Mesenchymal stem cell (in vitro differentiated cells and primary cell): ENCODE results near the gene EGLN2.
"Not testable (repeated sequence)": the region's sequence is repeated elsewhere in the genome, so short reads cannot be mapped to it uniquely, and the experiment has no call there.

Experiments used
- DNase-seq: peaks from one replicate; pipeline ENCODE4 v3.0.0-alpha.2; 2013
- H2AFZ ChIP-seq: one replicate; pipeline ENCODE4 v1.6.1; 2013; ENCODE audit warnings: low read depth, mild to moderate bottlenecking, control low read depth, inconsistent platforms, low read length, moderate library complexity
- H2AK5ac ChIP-seq: 2 replicates; pipeline ENCODE4 v1.6.1; 2013; ENCODE audit warnings: low read length, moderate library complexity, mild to moderate bottlenecking, inconsistent platforms; ENCODE audit not compliant: severe bottlenecking
- H2BK120ac ChIP-seq: one replicate; pipeline ENCODE4 v1.6.1; 2013; ENCODE audit warnings: low read depth, mild to moderate bottlenecking, inconsistent platforms, low read length, moderate library complexity
- H2BK12ac ChIP-seq, 2 experiments: one replicate each; pipeline ENCODE4 v1.6.1; 2013; ENCODE audit warnings: inconsistent platforms in 2 of 2, low read length in 2 of 2, mild to moderate bottlenecking in 2 of 2, moderate library complexity in 2 of 2, control low read depth in 1 of 2
- H2BK15ac ChIP-seq: one replicate; pipeline ENCODE4 v1.6.1; 2013; ENCODE audit warnings: mild to moderate bottlenecking, low read depth, inconsistent platforms; ENCODE audit not compliant: poor library complexity, severe bottlenecking
- H2BK5ac ChIP-seq: 2 replicates; pipeline ENCODE4 v1.6.1; 2013; ENCODE audit warnings: low read depth, mild to moderate bottlenecking, low read length, control low read depth, inconsistent platforms; ENCODE audit not compliant: poor library complexity, severe bottlenecking
- H3K14ac ChIP-seq, 2 experiments: one replicate each; pipeline ENCODE4 v1.6.1; 2013; ENCODE audit warnings: inconsistent platforms in 2 of 2, low read length in 2 of 2, control low read depth in 1 of 2, mild to moderate bottlenecking in 1 of 2, moderate library complexity in 1 of 2
- H3K18ac ChIP-seq, 2 experiments: one replicate each; pipeline ENCODE4 v1.6.1; 2013; ENCODE audit warnings: inconsistent platforms in 2 of 2, low read length in 2 of 2, control low read depth in 1 of 2, low read depth in 1 of 2, mild to moderate bottlenecking in 1 of 2
- H3K23ac ChIP-seq, 2 experiments: one replicate each; pipeline ENCODE4 v1.6.1; 2013; ENCODE audit warnings: inconsistent platforms in 2 of 2, low read length in 2 of 2, mild to moderate bottlenecking in 2 of 2, moderate library complexity in 2 of 2, control low read depth in 1 of 2
- H3K27ac ChIP-seq: 2 replicates; pipeline ENCODE4 v1.5.1; 2013; ENCODE audit warnings: mild to moderate bottlenecking, moderate library complexity, low read length, control low read depth, inconsistent platforms; ENCODE audit not compliant: poor library complexity, severe bottlenecking
- H3K27me3 ChIP-seq, 2 experiments: 2 replicates each; pipeline versions ENCODE4 v1.6.1 to v1.7.0; 2013; ENCODE audit warnings: low read length in 2 of 2, mild to moderate bottlenecking in 2 of 2, moderate library complexity in 2 of 2, control low read depth in 1 of 2, inconsistent platforms in 1 of 2; ENCODE audit not compliant: control insufficient read depth in 1 of 2, insufficient read depth in 1 of 2
- H3K36me3 ChIP-seq, 2 experiments: 2 replicates each; pipeline versions ENCODE4 v1.6.1 to v1.7.0; 2013; ENCODE audit warnings: low read length in 2 of 2, control low read depth in 1 of 2, inconsistent platforms in 1 of 2, low read depth in 1 of 2, mild to moderate bottlenecking in 1 of 2; ENCODE audit not compliant: insufficient read depth in 2 of 2, control insufficient read depth in 1 of 2
- H3K4ac ChIP-seq, 2 experiments: one replicate each; pipeline ENCODE4 v1.6.1; 2013; ENCODE audit warnings: inconsistent platforms in 2 of 2, low read length in 2 of 2, mild to moderate bottlenecking in 2 of 2, moderate library complexity in 2 of 2, control low read depth in 1 of 2, low read depth in 1 of 2
- H3K4me1 ChIP-seq: 2 replicates; pipeline ENCODE4 v1.6.1; 2013; ENCODE audit warnings: low read depth, low read length, control low read depth; ENCODE audit not compliant: control insufficient read depth, insufficient read depth
- H3K4me2 ChIP-seq: 2 replicates; pipeline ENCODE4 v1.6.1; 2013; ENCODE audit warnings: low read length, mild to moderate bottlenecking, inconsistent platforms; ENCODE audit not compliant: poor library complexity, severe bottlenecking
- H3K4me3 ChIP-seq, 2 experiments: 2 replicates each; pipeline versions ENCODE4 v1.5.1 to v1.7.0; 2013; ENCODE audit warnings: low read length in 2 of 2, mild to moderate bottlenecking in 2 of 2, control low read depth in 1 of 2, low read depth in 1 of 2; ENCODE audit not compliant: insufficient read depth in 1 of 2
- H3K79me1 ChIP-seq: replicated peaks from 2 replicates; pipeline ENCODE4 v1.6.1; 2013; ENCODE audit warnings: mild to moderate bottlenecking, control low read depth, low read length, inconsistent platforms; ENCODE audit not compliant: poor library complexity, severe bottlenecking
- H3K9ac ChIP-seq: 2 replicates; pipeline ENCODE4 v1.7.0; 2013; ENCODE audit warnings: mild to moderate bottlenecking, low read length, moderate library complexity
- H3K9me3 ChIP-seq: 2 replicates; pipeline ENCODE4 v1.7.0; 2013; ENCODE audit warnings: mild to moderate bottlenecking, low read length; ENCODE audit not compliant: control insufficient read depth
- H4K8ac ChIP-seq: one replicate; pipeline ENCODE4 v1.6.1; 2013; ENCODE audit warnings: inconsistent platforms, mild to moderate bottlenecking, low read length, moderate library complexity
- H4K91ac ChIP-seq: one replicate; pipeline ENCODE4 v1.6.1; 2013; ENCODE audit warnings: mild to moderate bottlenecking, low read length, inconsistent platforms
- WGBS: methylation state at CpG from one replicate; pipeline ENCODE4 v1.1.7; 2013; ENCODE audit warnings: mixed read lengths; 5-methylcytosine and 5-hydroxymethylcytosine counted together

EGLN2 gene

GRCh38 chr19:40843653-40844052, 44.7 kb downstream of the EGLN2 start:
- not testable (repeated sequence) for H3K27ac ChIP-seq, H2AFZ ChIP-seq, H2AK5ac ChIP-seq, DNase-seq, H2BK120ac ChIP-seq, H4K8ac ChIP-seq, H2BK5ac ChIP-seq, H2BK12ac ChIP-seq, H3K36me3 ChIP-seq, H3K4me1 ChIP-seq, H3K23ac ChIP-seq, H3K9me3 ChIP-seq, H3K18ac ChIP-seq, H3K4ac ChIP-seq, H3K4me2 ChIP-seq, H3K9ac ChIP-seq, H3K79me1 ChIP-seq, H3K14ac ChIP-seq, H2BK15ac ChIP-seq, H4K91ac ChIP-seq
- Histone ChIP-seq H3K4me3 (peak overlapping the region in 1 of 2 experiments; percentile 18), H3K27me3 (peaks cover 11 to 28% of the 10 kb centered on the region in 2 experiments)
- WGBS = 7% methylated on average over 9 of the region's 19 CpGs

- H3K14ac ChIP-seq, H3K4me3 ChIP-seq, H3K27ac ChIP-seq, H2BK12ac ChIP-seq, H2BK120ac ChIP-seq, DNase-seq, H2BK15ac ChIP-seq, H3K18ac ChIP-seq, H3K36me3 ChIP-seq, H3K4ac ChIP-seq, H2AFZ ChIP-seq, H3K23ac ChIP-seq, H2AK5ac ChIP-seq, H3K4me2 ChIP-seq, H3K4me1 ChIP-seq, H3K9ac ChIP-seq, H3K9me3 ChIP-seq, H2BK5ac ChIP-seq, H4K91ac ChIP-seq, H4K8ac ChIP-seq, H3K79me1 ChIP-seq: not testable (repeated sequence)
- WGBS = 77% methylated on average over 7 of the region's 8 CpGs
- peaks cover 23 to 46% of the 10 kb centered on the region in 2 experiments for H3K27me3 ChIP-seq
These were observed 47.7 kb downstream of the EGLN2 start for GRCh38 chr19:40846722-40847121.

GRCh38 chr19:40850277-40850676, 51.3 kb downstream of the EGLN2 start, which contains the start of gene CYP2A6:
CYP2A6 (minus strand) TSS chr19:40850447; CDS start chr19:40850426, 21 bp downstream.
- DNase-seq, H3K4me2 ChIP-seq, H3K4me3 ChIP-seq, H2AFZ ChIP-seq, H3K9ac ChIP-seq, H2BK5ac ChIP-seq, H2BK12ac ChIP-seq, H4K91ac ChIP-seq, H3K27ac ChIP-seq, H3K9me3 ChIP-seq, H4K8ac ChIP-seq, H2BK120ac ChIP-seq, H3K4ac ChIP-seq, H3K23ac ChIP-seq, H3K79me1 ChIP-seq, H2BK15ac ChIP-seq, H3K18ac ChIP-seq, H2AK5ac ChIP-seq, H3K14ac ChIP-seq, H3K36me3 ChIP-seq, H3K4me1 ChIP-seq: not testable (repeated sequence)
- WGBS = 93% methylated on average over 1 of the region's 3 CpGs
- peaks cover 20 to 29% of the 10 kb centered on the region in 2 experiments for H3K27me3 ChIP-seq

DNA sequence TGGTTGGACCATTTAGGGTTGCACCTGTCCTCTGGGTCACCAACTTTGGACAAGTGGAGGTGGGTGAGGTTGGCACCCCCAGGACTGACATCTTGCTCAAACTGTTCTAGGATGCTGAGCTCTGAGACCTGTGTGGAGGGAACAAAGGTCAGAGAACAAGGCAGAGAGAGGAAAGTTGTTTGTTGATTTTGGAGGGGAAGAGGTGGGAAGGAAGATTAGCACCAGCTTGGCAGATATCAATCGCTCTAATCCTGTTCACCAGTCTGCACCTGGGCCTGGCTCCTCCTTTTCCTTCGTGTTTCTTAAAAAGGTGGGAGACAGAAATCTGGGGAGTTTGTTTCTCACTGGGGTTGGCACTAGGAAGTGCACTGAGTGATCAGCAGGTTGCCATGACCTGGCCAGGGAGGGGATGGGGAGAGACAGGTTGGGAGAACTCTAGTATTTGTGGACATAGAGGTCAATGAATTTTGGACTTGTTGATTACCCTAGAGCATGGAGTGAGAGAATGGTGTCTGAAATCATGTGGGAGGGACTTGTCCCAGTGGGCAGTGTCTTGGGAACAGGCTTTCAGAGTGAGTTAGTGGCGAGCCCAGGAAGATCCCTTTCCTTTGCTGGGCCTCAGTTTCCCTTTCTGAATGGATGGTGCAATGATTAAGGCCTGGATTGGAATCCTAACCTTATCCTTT, 53.6 kb downstream of the EGLN2 start:
- not testable (repeated sequence) for H3K4ac ChIP-seq, H3K23ac ChIP-seq, H3K4me3 ChIP-seq, H2BK12ac ChIP-seq, DNase-seq, H3K79me1 ChIP-seq, H3K18ac ChIP-seq, H2BK5ac ChIP-seq, H3K4me2 ChIP-seq, H3K36me3 ChIP-seq, H3K4me1 ChIP-seq, H2AFZ ChIP-seq, H2BK120ac ChIP-seq, H3K27ac ChIP-seq, H2AK5ac ChIP-seq, H4K8ac ChIP-seq, H2BK15ac ChIP-seq, H3K14ac ChIP-seq, H3K9me3 ChIP-seq, H4K91ac ChIP-seq, H3K9ac ChIP-seq
- 75% methylated on average over 2 of the region's 3 CpGs for WGBS
- H3K27me3 ChIP-seq = peaks cover 20 to 28% of the 10 kb centered on the region in 2 experiments
